HCT116 (cell line): Measurements from ENCODE around the gene MYADM. TPM values are rescaled to one million over a fixed set of nuclear protein-coding genes. Genes with fewer than 3 reads are reported as not detected.

Experiments used
- ATAC-seq: fragments of 200-7000 bp; cut with Tn5 transposase; 2 replicates; pipeline ENCODE4 v1.9.1; 2020; ENCODE audit warnings: mild to moderate bottlenecking, moderate library complexity
- BruUV-seq: library from RNA; stranded (reverse); fragments of 400-500 nt; replicated peaks from 2 replicates; lab custom pipeline; 2021; lab: Mats Ljungman, UMichigan
- CTCF ChIA-PET: fragments of 300-600 bp; sonication (Branson Sonifier 250); formaldehyde crosslinking; loops from one replicate; lab custom pipeline; 2021; ENCODE audit warnings: antibody characterized with exemption; lab: Charles Lee
- POLR2A ChIA-PET: fragments of 300-600, 350-600 bp; sonication (Branson Sonifier 250); formaldehyde crosslinking; loops from one replicate; lab custom pipeline; 2021; ENCODE audit warnings: antibody characterized with exemption; lab: Charles Lee
- RAD21 ChIA-PET, 2 experiments: fragments of 300-600 bp; sonication (Branson Sonifier 250); formaldehyde crosslinking; loops; one replicate each; lab custom pipeline; 2023; ENCODE audit warnings: low total read pairs in 2 of 2; ENCODE audit not compliant: uncharacterized antibody in 2 of 2, unreplicated experiment in 2 of 2, low non-redundant PET in 1 of 2; lab: Charles Lee
- DNase-seq: peaks from one replicate; pipeline ENCODE4 v3.0.0-alpha.2; 2010; ENCODE audit warnings: low read depth, low spot score
- H2AFZ ChIP-seq: fragments of 200-600 bp; shearing (Covaris generic), sonication (generic); 2 replicates; pipeline ENCODE4 v1.6.1; 2017; ENCODE audit warnings: low read depth, mixed run types, mixed read lengths, antibody characterized with exemption, low read length; ENCODE audit not compliant: poor library complexity, severe bottlenecking
- H3K27ac ChIP-seq: 2 replicates; pipeline ENCODE4 v1.5.1; 2012; ENCODE audit warnings: low read depth, low read length
- H3K27me3 ChIP-seq: fragments of 200-600 bp; sonication (generic); 2 replicates; pipeline ENCODE4 v1.6.1; 2016; ENCODE audit warnings: mixed run types, low read length, mixed read lengths; ENCODE audit not compliant: insufficient read depth
- H3K36me3 ChIP-seq, 2 experiments: fragments of 200-500 bp in 1 of 2; fragments of 200-600 bp in 1 of 2; sonication (Bioruptor generic) in 1 of 2; sonication (generic) in 1 of 2; 2 replicates each; pipeline versions ENCODE4 v1.5.1 to v1.6.1; 2014 to 2016; ENCODE audit warnings: low read length in 2 of 2, inconsistent platforms in 1 of 2, mixed read lengths in 1 of 2, mixed run types in 1 of 2; ENCODE audit not compliant: insufficient read depth in 2 of 2, control insufficient read depth in 1 of 2
- H3K4me1 ChIP-seq, 2 experiments: fragments of 200-600 bp in 1 of 2; sonication (generic) in 1 of 2; 2 replicates each; pipeline versions ENCODE4 v1.5.1 to v1.6.1; 2012 to 2017; ENCODE audit warnings: low read length in 2 of 2, inconsistent platforms in 1 of 2, mild to moderate bottlenecking in 1 of 2, mixed read lengths in 1 of 2, mixed run types in 1 of 2, moderate library complexity in 1 of 2; ENCODE audit not compliant: insufficient read depth in 2 of 2, control insufficient read depth in 1 of 2
- H3K4me2 ChIP-seq: fragments of 200-600 bp; sonication (generic); 2 replicates; pipeline ENCODE4 v1.6.1; 2017; ENCODE audit warnings: mixed run types, low read length, mixed read lengths
- H3K4me3 ChIP-seq, 2 experiments: fragments of 200-600 bp in 1 of 2; sonication (generic) in 1 of 2; replicated peaks in 1 of 2; 2 replicates each; pipeline ENCODE4 v1.5.1; 2011 to 2016; ENCODE audit warnings: low read length in 2 of 2, control low read depth in 1 of 2, low read depth in 1 of 2, mild to moderate bottlenecking in 1 of 2, mixed read lengths in 1 of 2, mixed run types in 1 of 2
- H3K79me2 ChIP-seq: fragments of 200-600 bp; sonication (generic); 2 replicates; pipeline ENCODE4 v1.6.1; 2017; ENCODE audit warnings: mild to moderate bottlenecking, mixed run types, low read length, moderate library complexity, mixed read lengths; ENCODE audit not compliant: insufficient read depth
- H3K9ac ChIP-seq: fragments of 200-600 bp; sonication (generic); 2 replicates; pipeline ENCODE4 v1.6.1; 2016; ENCODE audit warnings: low read length, mixed read lengths
- H3K9me2 ChIP-seq: fragments of 200-600 bp; sonication (generic), shearing (Covaris generic); 2 replicates; pipeline ENCODE4 v1.6.1; 2017; ENCODE audit warnings: mixed run types, mild to moderate bottlenecking, moderate library complexity; ENCODE audit not compliant: insufficient read depth
- H3K9me3 ChIP-seq, 2 experiments: fragments of 200-500 bp in 1 of 2; fragments of 200-600 bp in 1 of 2; sonication (Bioruptor generic) in 1 of 2; sonication (generic) in 1 of 2; 2 replicates each; pipeline ENCODE4 v1.6.1; 2014 to 2017; ENCODE audit warnings: low read length in 2 of 2, mixed read lengths in 2 of 2, inconsistent platforms in 1 of 2, low read depth in 1 of 2, mild to moderate bottlenecking in 1 of 2, mixed run types in 1 of 2, moderate library complexity in 1 of 2; ENCODE audit not compliant: control insufficient read depth in 1 of 2, insufficient read depth in 1 of 2
- H4K20me1 ChIP-seq: fragments of 200-600 bp; sonication (generic), shearing (Covaris generic); 2 replicates; pipeline ENCODE4 v1.6.1; 2017; ENCODE audit warnings: mixed run types, mild to moderate bottlenecking, moderate library complexity; ENCODE audit not compliant: insufficient read depth
- CEBPB ChIP-seq: IDR thresholded peaks from 2 replicates; pipeline ENCODE4 v1.6.1; 2012; ENCODE audit warnings: low read depth
- CTCF ChIP-seq, 3 experiments: fragments of 200-600 bp in 1 of 3; sonication (generic) in 1 of 3; IDR thresholded peaks in 2 of 3; conservative IDR thresholded peaks in 1 of 3; 2 replicates each; pipeline ENCODE4 v1.5.1; 2012 to 2017; ENCODE audit warnings: low read depth in 2 of 3, low read length in 2 of 3, antibody characterized with exemption in 1 of 3, borderline replicate concordance in 1 of 3, control low read depth in 1 of 3, mild to moderate bottlenecking in 1 of 3, mixed read lengths in 1 of 3, mixed run types in 1 of 3, moderate library complexity in 1 of 3; ENCODE audit not compliant: insufficient read depth in 1 of 3
- EZH2phosphoT487 ChIP-seq: fragments of 200-600 bp; IDR thresholded peaks from 2 replicates; pipeline ENCODE4 v1.6.1; 2018; ENCODE audit warnings: antibody characterized with exemption, borderline replicate concordance
- MAX ChIP-seq: IDR thresholded peaks from 2 replicates; pipeline ENCODE4 v1.6.1; 2012
- POLR2A ChIP-seq: IDR thresholded peaks from 2 replicates; pipeline ENCODE4 v1.7.0; 2011; ENCODE audit warnings: borderline replicate concordance; ENCODE audit not compliant: insufficient read depth, insufficient read length; ENCODE audit errors: extremely low read depth
- SP1 ChIP-seq: IDR thresholded peaks from 2 replicates; pipeline ENCODE4 v1.6.1; 2012; ENCODE audit warnings: low read depth
- SRF ChIP-seq: IDR thresholded peaks from 2 replicates; pipeline ENCODE4 v1.6.1; 2012; ENCODE audit warnings: low read depth
- YY1 ChIP-seq: IDR thresholded peaks from 2 replicates; pipeline ENCODE4 v1.6.1; 2011; ENCODE audit warnings: low read length, low read depth, moderate library complexity, mild to moderate bottlenecking; ENCODE audit not compliant: insufficient replicate concordance; ENCODE audit errors: extremely low read depth
- intact Hi-C: fragments of 100-400 bp; cut with micrococcal nuclease; formaldehyde crosslinking; loops from 2 replicates; pipeline ENCODE4 v1.10.0; 2022
- total RNA-seq: library from RNA; stranded (reverse); gene quantifications from one replicate; pipeline ENCODE4 v1.2.1, GENCODE V29; 2021; ENCODE audit not compliant: unreplicated experiment

Gene MYADM
- total RNA-seq, 1 experiment from 2014 or later: 79.6 TPM

- TF ChIP-seq CEBPB: no peak
- TF ChIP-seq SP1: peak; percentile 76
- no peak for TF ChIP-seq EZH2phosphoT487
- TF ChIP-seq SRF: no peak
- no peak for TF ChIP-seq MAX
- TF ChIP-seq, all 23 proteins: peak for 4
Observed at GRCh38 chr19:53867225-53868090, at the start of gene MYADM (continued).

- H3K36me3 ChIP-seq: no peaks in the 10 kb centered on the region
- RAD21 ChIA-PET: interaction anchor here in 1 of 2 experiments (0.6 kb wide), 1 partner anchor 211 kb away, joined by 3 read pairs; no protein-coding TSS in a partner anchor
- no peaks in the 10 kb centered on the region for H4K20me1 ChIP-seq
- CTCF ChIA-PET: no interaction called here
- H3K79me2 ChIP-seq: no peaks in the 10 kb centered on the region
- no peak overlapping the region for H3K27ac ChIP-seq
- no peaks in the 10 kb centered on the region for H3K9me3 ChIP-seq
- no peak overlapping the region for H3K4me2 ChIP-seq
- H3K9ac ChIP-seq: no peak overlapping the region
- POLR2A ChIA-PET: no interaction called here
- H3K4me1 ChIP-seq: peaks cover 3 to 4% of the 10 kb centered on the region in 2 experiments; a peak in 3 of 4 replicates
- no peaks in the 10 kb centered on the region for H3K27me3 ChIP-seq
- intact Hi-C loops: no loop called here
- TF ChIP-seq EZH2phosphoT487: no peak
- no peak for TF ChIP-seq YY1
- TF ChIP-seq CTCF (IDR thresholded peaks at IDR 0.05 in 2 of 3, conservative IDR thresholded peaks at IDR 0.05 in 1 of 3; ENCODE audit: borderline replicate concordance in 1 of 3, insufficient read depth in 1 of 3, low read depth in 2 of 3, low read length in 2 of 3): no peak
- no peak for TF ChIP-seq SP1
- no peak for TF ChIP-seq POLR2A
- no peak for TF ChIP-seq CEBPB
- no peaks in the 10 kb centered on the region for H3K9me2 ChIP-seq
- no peak overlapping the region for H2AFZ ChIP-seq
- H3K4me3 ChIP-seq: no peak overlapping the region
- no peak for ATAC-seq
- no peak for DNase-seq
- BruUV-seq: no TSS peak
Observed at GRCh38 chr19:53818756-53819155, 48.9 kb upstream of the MYADM start.
